ENCODE measurements around the gene MEI1.

GRCh38 chr22:41816241-41816640 lies 116.9 kb downstream of the MEI1 start:
- TF ChIP-seq CTCF (IDR thresholded peaks at IDR 0.05) (no peak), POLR2A (IDR thresholded peaks at IDR 0.05) (no peak)

Measured in testis (tissue), 2 donors.